Dermis microvascular lymphatic vessel endothelial cell (primary cell): ENCODE data around the gene ZNFX1. TPM values are rescaled to one million over a fixed set of nuclear protein-coding genes. Genes with fewer than 3 reads are reported as not detected.
A peak's percentile ranks its signal among the peaks of the same experiment; 100 is the strongest.

Source experiments
- DNase-seq, 2 donors: peaks; one replicate each; pipeline versions ENCODE4 v3.0.0 to v3.0.0-alpha.2; 2010; ENCODE audit warnings: low read depth in 2 of 2
- total RNA-seq: library from RNA; depleted of rRNA; stranded (reverse); fragments of >200 nt; gene quantifications from 2 replicates; pipeline ENCODE4 v1.2.1, GENCODE V29; 2014

The ZNFX1 gene
- total RNA-seq, 1 donor from 2014 or later = 22.5 TPM

GRCh38 chr20:49292010-49292409 lies 14.2 kb upstream of the ZNFX1 start:
- DNase-seq = no peak

- no peak for DNase-seq
Measured at GRCh38 chr20:49291200-49291599, 13.3 kb upstream of the ZNFX1 start.

DNA sequence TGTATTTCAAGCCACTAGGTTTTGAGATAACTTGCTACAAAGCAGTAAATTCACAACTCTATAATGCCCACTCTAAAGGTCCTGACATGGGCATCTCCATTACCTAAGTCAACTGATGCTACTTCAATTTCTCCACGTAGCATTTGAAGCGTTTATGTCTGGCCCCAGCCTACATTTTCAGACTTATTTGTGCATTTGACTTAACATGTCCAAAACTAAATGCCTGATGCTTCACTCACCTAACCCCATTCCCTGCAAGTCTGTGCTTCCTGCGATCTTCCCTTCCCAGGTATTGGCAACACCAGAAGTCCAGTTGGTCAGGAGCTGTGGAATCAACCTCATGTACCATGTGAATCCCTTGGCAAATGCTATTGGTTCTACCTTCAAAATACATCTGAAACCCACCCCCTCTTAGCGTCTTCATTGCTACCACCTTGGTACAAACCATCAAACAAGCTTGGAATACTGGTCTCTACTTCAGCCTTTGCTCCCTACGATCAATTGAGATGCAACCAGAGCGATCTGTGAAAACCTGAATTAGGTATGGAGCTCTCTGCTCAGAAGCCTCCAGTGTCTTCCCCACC lies 12.8 kb upstream of the ZNFX1 start:
- no peak for DNase-seq

DNA sequence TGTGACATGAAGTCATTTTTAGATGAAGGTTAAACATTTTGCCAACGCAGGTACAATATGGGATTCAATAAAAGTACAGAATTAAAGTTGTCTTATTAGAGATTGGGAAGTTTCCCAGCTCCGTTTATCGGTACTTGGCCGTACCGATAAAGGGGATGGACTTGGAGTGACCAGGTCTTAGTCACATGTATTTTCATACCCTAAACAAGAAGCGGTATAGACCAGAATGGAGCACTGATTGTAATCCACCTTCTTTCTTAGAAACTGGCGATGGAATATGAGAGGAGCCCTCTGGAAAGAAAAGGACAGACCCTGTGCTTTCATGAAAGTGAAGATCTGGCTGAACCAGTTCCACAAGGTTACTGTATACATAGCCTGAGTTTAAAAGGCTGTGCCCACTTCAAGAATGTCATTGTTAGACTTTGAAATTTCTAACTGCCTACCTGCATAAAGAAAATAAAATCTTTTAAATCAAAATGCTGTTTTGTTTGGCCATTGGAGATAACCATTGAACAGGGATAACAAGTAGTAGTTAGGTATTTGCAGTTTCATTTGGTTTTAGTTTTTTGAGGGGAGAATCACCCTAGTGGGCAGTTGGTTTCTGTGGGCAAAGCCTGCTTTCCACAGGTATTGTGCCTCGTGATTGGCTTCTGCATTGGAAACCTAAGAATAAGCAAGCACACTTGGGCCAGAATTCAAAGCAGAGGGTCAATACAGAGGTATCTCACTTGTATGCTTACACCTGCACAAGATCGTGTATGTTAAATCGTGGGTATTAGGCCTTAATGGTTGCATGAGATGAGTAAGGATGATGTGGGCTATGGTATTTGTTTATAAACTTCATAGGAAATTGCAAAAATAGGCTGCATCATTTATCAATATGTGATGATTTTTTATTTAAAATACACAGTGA lies 11.2 kb upstream of the ZNFX1 start:
- DNase-seq = no peak

DNA sequence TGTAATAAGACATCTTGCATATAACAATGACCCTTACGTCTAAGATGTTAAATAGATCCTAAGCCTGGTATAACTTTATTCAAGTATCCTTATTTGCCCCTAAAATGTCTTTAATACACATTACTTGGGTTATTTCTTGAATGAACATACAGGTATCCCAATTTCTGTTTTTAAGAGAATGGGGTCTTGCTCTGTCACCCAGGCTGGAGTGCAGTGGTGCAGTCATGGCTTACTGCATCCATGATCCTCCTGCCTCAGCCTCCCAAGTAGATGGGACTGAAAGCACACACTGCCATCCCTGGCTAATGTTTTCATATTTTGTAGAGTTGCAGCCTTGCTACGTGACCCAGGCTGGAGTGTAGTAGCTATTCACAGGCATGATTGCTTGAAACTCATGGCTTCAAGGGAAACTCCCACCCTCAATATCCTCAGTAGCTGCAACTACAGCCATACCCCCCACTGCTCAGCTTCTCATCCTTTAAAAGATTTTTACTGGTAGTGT lies 10.4 kb upstream of the ZNFX1 start:
- DNase-seq = no peak

DNA sequence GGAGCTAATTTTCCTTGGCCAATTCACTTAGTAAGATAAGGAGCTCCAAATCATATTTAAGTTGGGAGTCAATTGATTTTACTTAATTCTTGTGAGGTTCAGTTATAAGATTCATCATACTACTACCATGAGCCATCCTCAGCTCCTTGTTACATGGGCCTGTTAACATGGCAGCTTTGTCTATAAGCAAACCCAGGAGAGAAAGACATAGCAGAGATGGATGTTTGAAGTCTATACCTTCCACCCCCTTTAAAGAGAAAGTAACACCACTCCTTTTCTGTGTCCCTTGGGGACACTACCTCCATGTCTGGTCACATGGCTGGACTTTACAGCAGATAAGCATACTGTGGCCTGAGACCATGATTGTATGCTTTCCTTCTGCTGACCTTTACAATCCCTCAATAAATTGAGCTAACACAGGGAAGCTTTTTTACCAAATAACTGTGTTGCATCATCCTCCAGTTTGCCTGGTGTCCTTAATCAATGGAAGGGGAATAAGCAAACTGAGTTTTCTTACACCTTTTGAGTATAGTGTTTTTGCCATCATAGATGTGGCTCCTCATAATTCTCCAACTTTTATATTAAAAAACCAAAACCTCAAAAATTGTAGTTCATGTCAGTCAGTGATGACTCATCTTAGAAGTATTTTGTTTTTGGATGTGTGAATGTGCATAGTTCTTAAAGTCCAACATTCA lies 9.8 kb upstream of the ZNFX1 start:
- no peak for DNase-seq

DNA sequence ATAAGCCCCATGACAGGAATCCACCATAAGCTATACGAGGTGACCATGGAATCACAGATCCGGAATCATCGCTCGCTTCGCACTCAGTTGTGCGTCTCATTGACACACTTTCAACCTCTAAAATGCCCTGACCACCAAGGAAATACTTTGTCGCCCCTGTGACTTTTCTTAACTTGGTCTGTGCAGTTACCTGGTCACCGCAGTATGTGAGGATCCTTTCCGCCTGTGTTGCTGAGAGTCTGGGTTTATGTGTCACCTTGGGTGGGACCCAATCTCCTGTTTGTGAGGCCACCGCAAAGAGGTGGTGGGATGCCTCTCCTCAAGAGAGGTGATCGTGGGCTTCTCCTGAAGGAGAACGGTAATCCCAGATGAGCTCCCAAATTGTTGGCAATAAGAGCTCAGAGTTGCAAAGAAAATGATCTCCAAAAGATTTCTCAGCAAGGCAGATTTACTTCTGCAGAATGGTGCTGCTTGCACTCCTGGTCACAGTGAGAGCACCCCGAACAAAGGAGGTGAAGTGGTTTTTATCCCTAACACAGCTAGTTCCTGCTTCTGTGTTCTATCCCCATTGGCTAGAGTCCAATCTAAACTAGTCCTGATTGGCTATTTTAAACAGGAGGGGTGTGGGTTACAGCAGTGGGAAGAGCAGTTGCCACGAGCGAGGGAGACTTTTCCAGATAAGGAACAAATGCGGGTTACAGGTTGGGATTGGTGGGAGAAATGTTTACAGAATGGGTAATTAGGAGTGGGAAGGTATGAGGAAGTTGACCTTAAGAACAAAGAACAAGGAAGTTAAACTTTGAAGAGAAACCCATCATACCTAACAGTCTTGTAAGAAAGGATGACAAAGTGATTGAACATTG lies 9.1 kb upstream of the ZNFX1 start:
- DNase-seq = no peak

- no peak for DNase-seq
Measured at GRCh38 chr20:49285813-49286494, 8.1 kb upstream of the ZNFX1 start.

GRCh38 chr20:49285233-49285668 lies 7.4 kb upstream of the ZNFX1 start:
- no peak for DNase-seq

- DNase-seq = no peak
Measured at GRCh38 chr20:49284818-49285217, 7.0 kb upstream of the ZNFX1 start.

DNA sequence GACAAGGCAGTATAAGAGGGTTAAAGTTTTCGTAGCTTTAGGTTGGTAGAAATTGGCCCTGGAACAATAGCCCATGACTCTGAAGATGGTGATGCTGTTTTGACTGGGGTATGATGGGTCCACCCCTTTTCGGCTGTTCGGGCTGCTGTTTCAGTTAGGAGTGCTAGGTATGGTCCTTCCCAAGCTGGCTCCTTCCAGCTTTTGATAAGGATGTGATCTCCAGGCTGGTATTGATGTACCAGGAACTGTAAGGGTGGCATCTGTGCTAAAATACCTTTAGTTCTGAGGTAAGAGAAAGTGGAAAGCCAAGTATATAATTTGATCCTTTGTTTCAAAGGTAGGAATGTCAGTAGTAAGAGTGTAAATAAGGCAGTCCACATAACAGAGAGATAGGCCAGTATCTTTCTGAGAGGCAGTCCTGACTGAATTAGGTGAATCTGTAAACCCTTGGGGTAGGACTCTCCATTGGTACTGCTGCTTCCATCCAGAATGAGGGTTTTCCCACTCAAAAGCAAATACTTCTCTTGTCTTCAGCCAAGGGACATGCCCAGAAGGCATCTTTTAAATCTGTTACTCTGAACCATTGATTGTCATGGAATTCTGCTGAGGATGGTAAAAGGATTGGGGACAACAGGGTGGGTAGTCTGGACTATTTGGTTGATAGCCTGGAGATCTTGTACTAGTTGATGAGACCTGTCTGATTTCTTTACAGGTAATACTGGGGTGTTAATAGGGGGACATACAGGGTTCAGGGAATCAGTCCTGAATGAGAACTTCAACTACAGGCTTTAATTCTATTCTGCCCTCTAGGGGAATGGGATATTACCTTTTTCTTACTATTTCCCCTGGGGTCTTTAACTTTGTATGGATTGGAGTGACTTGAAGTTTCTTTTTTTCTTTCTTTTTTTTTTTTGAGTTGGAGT lies 6.1 kb upstream of the ZNFX1 start:
- DNase-seq = no peak

DNA sequence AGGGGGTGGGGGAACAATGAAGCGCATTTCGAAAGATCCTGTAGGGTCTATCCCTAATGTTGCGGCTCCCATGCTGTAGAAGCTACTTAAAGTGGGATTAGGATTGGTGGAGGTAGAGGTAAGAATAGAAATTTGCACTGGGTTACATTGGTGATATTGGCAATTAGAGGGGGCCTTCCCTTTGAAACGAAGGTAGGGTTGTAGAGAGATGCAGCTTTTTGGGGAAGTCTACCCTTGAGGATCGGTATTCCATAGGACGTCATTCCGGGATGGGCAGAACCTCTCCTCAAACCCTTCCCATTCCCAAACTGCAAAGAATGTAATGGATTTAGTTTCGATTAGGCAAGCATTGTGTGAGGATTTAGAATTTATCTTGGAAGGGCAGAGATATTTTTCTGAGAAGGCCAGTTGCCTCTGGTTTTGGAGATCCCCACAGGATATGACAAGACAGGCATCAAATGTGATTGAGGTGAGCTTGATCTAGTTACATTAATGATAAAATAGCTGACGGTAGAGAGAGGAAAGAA lies 5.4 kb upstream of the ZNFX1 start:
- no peak for DNase-seq

GRCh38 chr20:49282584-49283171 lies 4.8 kb upstream of the ZNFX1 start:
- DNase-seq = no peak

DNA sequence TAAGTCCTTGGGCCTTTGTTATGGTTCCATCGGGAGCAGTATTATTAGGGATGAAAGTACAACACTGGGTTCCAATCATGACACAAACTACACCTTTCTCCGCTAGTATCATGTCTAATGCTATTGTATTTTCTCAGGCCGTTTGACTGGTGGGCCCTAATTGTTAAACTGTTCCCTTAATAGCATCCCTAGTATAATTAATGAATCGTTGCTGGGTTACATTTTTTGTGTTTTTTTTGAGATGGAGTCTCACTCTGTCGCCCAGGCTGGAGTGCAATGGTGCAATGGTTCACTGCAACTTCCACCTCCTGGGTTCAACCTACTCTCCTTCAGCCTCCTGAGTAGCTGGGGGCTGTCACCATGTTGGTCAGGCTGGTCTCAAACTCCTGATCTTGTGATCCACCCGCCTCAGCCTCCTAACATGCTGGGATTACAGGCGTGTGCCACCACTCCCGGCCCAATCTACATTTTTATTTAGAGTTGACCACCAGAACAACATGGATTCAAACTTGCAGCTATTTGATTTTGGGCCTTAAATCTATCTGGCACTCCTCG lies 4.1 kb upstream of the ZNFX1 start:
- no peak for DNase-seq

DNA sequence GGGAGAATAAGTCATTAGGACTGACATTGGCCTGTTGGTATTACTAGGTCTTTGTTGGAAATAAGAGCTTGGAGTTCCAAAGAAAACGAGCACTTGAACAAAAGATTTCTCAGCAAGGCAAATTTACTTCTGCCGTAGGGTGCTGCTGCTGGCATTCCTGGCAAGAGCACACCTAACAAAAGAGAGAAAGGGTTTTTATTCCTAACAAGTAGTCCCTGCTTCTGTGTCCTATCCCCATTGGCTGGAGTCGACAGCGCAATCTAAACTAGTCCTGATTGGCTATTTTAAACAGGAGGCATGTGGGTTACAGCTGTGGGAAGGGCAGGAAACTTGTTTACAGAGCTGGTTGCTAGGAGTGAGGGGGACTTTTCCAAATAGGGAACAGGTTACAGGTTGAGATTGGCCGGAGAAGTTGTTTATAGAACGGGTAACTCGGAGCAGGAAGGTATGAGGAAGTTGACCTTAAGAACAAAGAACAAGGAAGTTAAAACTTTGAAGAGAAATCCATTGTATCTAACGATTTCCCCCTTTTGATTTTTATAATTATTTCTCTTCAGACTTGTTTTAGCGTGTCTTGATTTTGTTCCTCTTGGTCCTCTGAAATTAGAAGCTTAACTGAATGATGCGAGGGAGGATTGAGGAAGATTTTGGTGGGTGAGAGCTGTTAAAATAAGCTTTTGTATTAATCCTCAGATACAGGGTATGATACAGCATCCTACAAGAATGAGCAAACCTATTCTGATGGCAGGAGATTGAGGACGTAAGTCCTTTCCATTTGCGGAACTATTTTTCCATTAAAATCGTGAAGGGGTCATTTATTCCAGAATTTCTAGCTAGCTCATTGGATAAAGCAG lies 3.4 kb upstream of the ZNFX1 start:
- DNase-seq = peak; percentile 43 to 88

GRCh38 chr20:49280463-49281058 lies 2.7 kb upstream of the ZNFX1 start:
- DNase-seq = no peak
